ENCODE measurements around the gene ROR1.

The ROR1 gene

DNA sequence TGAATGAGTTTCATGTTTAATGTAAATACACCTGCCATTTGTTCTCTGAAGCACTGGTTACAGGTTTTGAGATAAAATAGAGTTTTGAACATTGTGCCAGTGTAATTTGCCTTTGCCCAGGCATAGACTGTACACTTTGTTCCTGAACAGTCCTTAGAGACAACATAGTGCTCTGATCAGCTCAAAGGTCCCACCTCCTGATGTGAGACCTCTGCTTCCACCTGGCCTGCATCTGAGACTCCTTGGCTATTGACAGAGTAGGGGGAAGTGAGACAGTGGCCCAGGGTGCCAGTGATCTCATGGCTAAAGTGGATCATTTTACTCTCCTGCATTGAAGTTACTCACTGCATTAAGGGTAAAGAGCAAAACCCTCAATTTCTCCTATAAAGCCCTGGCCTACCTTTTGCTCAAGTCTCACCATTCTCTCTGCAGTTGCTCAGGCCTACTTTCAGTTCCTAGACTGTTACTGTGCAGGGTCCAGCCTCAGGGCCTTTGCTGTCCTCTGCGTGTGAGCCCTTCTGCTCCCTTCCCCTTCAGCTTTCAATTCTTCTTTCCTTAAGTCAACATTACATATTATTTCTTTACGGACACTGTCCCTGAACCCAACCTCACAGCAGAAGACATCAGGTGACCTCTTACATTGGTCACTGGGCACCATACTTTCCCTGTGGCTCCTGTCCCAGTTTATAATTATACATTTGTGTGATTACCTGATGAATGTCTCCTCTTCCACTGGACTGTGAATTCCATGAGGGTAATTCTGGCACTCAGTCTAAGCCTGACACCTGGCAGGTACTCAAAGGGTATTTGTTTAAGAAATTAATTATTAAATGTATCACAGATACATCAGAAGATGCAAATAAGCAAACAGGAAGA, 142.9 kb downstream of the ROR1 start:
- DNase-seq = no peak

DNA sequence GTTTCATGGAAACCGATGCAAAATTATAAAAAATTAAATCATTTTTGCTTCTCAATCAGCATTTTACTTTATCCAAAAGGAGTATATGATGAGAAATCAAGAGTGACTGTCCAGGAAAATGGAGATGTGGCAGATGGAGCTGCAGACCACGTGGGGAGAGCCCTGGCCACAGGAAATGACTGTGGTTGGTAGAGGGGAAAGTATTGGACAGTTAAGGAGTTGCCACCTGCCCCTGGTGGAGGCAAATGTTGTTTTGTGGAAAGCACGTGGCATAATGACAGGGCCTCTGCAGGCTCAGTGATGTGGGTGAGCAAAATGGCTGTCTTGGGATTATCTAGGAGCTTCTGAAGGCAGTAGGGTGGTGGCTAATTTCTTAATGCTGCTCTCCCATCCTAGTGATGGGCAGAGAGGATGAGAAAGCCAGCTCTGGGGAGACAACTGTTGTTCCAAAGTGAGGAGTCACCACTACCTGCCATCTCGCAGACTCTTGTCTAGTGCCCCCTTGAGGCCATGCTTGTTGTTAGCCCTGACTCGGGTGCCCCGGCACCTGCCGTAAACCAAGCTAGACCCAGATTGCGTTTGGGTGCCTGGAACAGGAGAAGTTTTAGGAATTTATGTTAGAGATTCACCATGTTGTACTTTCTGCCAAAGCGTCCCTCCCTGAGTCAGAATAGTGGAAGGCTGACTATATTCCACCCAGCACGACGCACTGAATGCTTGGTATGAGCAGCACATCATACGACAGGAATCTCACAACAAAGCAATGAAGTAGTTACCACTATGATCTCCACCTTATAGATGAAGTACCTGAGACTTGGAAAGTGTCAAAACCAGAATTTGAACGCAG, 144.0 kb downstream of the ROR1 start:
- no peak for DNase-seq

GRCh38 chr1:63918418-63918945, 144.7 kb downstream of the ROR1 start:
- DNase-seq = no peak

GRCh38 chr1:63920154-63921117, 146.6 kb downstream of the ROR1 start:
- no peak for DNase-seq

GRCh38 chr1:63921359-63921758, 147.5 kb downstream of the ROR1 start:
- no peak for DNase-seq

GRCh38 chr1:63921802-63922201, 148.0 kb downstream of the ROR1 start:
- DNase-seq = no peak

DNA sequence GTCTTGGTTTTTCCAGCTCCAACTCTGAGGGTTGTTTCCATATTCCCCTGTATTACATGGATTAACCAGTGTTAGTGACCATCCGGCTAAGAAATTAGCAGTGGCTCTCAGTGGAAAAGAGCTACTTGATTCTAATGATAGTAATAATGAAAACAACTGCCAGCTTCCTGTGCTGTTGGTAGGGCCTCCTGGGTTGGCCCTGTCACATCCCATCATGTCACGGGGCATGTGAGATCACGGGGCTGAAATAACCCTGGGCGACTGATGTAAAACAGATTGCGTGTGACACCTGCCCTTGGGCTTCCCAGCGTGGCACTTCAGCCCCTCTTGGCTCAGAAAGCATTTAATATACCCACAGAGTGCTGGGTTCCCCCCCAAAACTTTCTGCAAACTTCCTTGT, 149.0 kb downstream of the ROR1 start:
- no peak for DNase-seq

DNA sequence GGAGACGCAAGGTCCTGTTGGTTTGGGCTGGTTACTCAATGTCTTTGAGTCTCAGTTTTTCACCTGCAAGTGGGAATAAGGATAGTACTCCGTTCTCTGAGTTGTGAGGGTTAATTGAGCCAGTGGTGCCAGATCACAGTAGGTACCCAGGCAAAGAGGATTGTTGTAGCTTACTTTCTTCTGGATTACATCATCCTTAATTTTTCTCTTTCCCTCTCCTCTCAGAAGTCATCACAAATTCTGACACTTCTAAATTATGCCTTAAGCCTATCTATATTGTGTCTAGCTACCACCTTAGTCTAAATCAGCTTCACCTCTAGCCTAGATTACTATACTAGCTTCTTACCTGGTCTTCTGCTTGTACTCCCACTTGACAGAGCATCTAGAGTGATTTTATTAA, 149.5 kb downstream of the ROR1 start:
- DNase-seq = no peak

DNA sequence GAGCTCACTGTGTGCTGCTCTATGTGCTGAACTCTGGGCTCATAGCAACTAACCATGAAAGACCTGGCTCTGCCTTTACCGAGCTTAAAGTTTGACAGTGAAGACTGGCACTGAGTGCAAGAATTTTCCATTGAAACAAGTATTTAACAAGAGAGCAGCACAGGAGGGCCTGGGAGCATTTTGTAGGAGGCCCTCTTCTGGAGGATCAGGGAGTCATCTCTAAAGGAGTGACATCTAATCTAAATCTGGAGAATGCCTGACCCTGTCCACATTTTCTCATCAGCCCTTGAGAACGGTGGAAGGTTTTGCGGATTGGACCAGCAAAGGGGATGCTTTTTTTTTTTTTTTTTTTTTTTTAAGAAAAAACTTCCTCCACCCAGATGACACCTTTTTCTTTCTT, 150.8 kb downstream of the ROR1 start:
- no peak for DNase-seq

DNA sequence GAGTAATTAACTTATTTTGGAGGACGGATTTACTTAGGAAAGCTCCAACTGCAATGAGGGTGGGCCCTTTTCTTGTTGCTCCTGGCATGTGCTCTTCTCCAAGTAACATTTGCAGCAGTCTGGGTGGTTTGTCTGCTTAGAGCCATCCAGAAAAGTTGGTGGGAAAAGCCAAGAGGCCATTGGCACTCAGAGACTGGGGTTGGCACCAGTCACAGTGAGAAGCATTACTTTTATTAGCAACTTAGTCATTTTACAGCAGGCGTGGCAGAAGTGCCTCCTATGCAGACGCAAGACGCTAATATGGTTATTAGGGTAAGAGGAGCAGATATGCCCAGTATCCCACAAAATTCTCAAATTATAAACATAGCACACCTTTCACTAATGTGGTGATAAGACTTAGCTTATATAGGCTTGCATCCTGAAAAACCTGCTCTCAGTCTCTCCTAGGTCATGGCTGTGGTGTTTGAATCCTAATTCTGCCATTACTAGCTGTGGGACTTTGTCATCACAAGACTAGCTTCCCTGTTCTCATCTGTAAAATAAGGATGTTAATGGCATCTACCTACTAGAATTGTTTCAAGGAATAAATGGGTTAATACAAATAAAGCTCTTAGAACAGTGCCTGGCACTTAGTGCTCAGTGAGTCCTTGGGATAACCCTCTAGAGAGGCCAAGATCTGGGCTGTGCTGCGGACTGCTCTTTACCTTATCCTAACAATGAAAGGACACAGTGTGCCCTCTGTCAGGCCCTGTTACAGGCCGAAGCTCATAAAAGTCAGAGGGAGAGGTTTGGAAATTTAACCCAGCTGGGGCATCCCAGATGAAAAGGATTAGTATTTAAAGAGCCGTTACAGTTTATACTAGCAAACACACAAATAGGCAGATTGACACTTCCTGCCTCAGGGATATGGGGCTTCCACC, 154.6 kb downstream of the ROR1 start:
- DNase-seq = no peak

DNA sequence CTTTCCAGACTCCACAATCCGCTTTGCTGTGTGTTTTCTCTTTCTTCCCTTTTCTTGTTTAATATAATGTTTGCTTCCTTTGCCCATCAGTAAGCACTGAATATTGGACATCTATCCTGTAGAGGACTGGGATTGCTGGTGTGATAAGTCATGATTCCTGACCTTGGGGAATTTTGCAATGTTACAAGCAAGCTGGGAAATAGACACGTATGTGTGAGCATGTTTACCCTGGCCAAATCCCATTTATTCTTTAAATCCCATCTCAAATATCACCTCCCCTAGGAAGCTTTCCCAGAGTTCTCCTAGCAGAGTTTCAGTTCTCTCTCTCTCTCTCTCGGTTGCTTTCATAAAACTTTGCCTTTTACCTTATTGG, 155.3 kb downstream of the ROR1 start:
- DNase-seq = no peak

GRCh38 chr1:63931468-63931867, 157.7 kb downstream of the ROR1 start:
- no peak for DNase-seq

GRCh38 chr1:63934697-63935096, 160.9 kb downstream of the ROR1 start:
- DNase-seq = no peak

GRCh38 chr1:63935143-63935542, 161.3 kb downstream of the ROR1 start:
- no peak for DNase-seq

DNA sequence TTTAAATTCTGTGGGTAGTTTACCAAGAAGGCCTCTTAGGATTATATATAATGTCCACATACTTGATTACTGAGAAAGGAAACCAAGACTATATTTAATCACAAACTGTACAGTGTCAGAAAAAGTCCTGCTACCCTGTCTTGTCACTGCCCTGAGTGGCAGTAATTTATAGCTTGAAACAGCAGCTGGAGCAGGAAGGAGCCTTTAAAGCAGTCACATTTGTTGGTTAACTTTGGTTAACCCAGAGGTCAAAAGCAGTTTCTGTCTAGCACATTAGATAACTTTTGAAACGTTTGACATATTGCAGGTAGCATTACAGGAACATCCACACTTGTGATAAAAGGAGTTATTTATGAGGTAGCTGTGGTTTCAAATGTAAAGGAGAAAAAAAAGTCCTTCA, 161.7 kb downstream of the ROR1 start:
- no peak for DNase-seq

GRCh38 chr1:63936276-63936675, 162.5 kb downstream of the ROR1 start:
- DNase-seq = no peak

GRCh38 chr1:63936801-63937200, 163.0 kb downstream of the ROR1 start:
- no peak for DNase-seq

- no peak for DNase-seq
Observed at GRCh38 chr1:63937461-63938022, 163.7 kb downstream of the ROR1 start.

DNA sequence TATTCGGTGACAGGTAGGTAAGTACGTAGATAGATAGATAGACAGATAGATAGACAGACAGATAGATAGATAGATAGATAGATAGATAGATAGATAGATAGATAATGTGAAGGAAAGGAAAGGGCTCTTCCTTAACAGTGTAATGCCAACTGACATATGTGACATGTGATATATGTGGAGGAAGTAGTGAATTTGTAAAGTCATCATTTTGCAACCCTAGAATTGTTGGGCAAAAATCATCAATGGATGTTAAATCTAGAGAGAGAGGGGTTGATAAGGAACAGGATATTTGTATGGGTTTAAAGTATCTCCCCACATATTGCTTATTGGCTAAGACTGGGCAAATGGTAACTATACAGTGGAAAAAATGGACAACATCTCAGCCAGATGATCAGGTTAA, 166.6 kb downstream of the ROR1 start:
- no peak for DNase-seq

GRCh38 chr1:63943393-63943792, 169.6 kb downstream of the ROR1 start:
- no peak for DNase-seq

DNA sequence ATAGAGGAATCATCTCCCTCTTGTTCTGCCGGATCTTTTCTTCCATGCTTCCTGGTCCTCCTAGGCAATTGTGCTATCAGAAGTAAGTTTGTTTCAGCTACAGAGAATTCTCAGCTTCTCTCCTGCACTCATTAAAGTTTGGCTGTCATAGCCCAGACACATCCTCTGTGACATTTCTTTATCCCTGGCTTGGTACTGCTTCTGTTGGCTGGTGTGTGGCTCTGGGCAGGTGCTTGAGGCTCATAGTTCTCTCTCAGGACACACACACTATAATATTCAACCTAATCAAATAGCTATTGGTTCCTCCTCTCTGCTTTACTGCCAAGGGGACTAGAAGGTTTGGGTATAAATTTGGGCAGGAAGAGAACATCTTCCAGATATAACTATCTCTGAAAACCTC, 172.1 kb downstream of the ROR1 start:
- no peak for DNase-seq
